Cerebellar nuclear complex (tissue), 1 donor: Measurements from ENCODE around the gene ACSF3.

ENCODE experiments used
- DNase-seq, 2 experiments: peaks; one replicate each; lab custom pipeline; 2025; lab: John Stamatoyannopoulos, UW

Gene ACSF3

DNA sequence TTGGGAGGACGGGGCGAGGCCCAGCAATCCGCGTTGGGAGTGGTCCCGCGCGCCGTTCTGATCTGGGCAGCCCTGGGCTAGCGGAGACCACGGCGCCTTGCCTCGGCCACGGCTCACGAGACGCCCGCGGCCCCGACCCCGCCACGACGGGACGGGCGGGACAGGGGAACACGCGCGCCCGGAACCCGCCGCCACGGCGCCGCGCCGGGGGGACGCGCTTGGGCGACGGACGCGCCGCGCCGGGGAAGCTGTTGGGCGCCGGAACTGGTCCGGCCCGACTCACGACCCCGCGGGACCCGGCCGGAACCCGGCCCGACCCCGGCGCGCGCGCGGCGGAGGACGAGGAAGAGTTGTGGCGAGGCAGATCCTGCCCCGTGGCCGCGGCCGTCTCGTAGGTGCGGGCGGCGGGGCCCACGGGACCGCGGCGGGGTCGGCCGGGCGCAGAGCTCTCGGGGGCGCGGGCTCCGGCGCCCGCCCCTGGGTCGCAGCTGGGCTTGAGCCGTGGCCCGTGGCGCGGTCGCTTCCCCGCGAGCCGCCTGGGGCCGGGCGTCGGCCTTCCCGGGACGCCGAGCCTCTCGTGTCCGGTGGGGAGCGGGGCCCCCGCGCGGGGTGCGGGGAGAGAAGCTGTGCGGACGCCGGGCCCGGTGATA is at the start of gene ACSF3:
TSS of gene ACSF3 (plus strand) at position 251 of the 650 bp plus-strand sequence. CDS start 6,830 bp downstream, outside the sequence.
- no peak for DNase-seq

DNA sequence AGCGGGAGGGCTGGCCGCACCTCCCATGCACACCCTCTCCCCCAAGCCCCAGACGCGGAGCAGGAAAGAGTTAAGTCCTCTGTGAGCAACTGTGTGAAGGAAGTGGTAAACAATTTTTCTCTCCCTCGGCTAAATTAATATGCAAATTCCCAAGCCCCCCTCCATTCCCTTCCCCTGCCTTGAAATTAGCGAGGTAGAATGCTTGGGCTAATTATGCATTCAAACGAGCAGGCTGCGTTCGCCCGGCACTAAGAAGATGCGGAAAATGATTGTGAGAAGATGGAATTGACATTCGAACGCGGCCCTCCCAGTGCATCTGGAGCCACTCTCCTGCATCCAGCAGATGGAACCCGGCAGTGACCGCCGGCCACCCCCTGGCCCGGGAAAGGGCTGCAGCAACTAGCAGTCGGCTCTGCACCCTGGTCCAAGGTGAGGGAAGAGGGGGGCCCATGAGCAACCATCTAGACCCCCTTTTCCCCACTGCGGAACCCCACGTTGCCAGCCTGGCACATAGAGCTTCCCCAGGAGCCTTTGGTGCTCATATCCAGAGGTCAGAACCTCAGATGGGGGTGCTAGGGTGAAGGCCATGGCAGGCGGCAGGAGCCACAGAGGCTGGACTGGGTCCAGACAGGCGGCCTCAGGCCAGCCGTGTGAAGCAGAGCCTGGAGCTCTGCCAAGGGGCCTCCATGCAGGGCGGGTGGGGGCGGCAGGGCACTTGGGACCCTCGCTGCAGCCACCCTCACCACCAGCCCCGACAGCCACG is 49.1 kb upstream of the ACSF3 start:
- DNase-seq: no peak

DNA sequence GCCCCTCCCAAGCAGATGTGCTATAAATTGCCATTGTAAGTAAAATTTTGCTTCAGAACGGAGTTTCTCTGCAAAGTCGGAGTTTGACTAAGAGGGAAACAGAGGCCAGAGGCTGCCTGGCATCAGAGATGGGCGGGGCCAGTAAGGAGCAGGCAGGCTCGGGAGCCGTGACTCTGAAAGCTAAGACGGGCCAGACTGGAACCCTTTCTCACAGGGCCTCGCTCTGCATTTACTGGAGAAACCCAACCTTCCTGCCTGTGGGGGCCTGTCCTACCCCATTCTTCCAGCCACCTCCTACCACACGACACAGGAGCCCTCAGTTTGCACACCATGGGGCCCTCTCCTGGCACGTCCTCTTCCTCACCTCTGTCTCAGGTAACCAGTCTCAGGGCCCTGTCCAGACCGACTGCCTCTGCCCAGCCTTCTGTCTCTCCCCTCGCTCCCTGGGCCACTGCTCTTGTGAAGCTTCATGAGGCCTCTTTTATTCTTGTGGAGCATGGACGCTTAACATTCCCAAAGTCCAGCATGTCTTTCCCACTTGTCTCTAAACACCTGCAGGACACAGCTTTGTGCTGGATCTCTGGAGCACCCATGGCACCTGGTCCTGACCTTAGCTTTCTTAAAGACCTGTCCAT is 48.4 kb upstream of the ACSF3 start:
- no peak for DNase-seq

DNA sequence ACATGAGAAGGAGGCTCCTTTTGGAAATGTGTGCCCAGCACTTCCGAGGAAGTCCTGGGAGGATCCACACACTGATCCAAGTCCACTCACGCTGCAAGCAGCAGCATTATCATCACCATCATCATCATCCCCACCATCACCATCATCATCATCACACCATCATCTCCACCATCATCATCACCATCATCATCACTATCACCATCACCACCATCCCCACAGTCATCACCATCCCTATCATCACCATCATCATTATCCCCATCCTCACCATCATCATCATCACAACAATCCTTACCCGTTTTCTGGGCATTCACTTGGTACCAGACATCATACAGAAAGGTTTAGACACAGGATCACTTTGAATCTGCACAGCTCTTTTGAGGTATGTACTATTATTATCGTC is 47.8 kb upstream of the ACSF3 start:
- DNase-seq: no peak

DNA sequence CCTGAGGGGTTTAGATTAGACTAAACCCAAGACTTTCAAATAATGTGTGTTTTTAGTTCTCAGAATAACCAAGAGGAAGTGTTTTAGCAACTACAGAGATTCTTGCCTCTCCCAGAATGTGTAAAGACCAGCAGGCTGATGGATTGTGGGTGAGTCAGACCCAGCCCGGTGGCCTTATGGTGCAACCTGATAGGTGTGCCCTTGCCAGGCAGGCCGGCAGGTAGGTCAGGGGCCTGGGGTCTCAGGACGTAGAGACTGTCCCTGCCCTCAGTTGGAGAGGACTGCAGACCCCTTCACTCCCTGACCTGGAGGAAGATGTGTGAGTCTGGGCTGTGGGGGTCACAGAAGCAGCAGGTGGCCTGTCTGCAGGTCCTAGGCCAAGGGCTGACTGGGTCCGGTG is 47.2 kb upstream of the ACSF3 start:
- DNase-seq: no peak

DNA sequence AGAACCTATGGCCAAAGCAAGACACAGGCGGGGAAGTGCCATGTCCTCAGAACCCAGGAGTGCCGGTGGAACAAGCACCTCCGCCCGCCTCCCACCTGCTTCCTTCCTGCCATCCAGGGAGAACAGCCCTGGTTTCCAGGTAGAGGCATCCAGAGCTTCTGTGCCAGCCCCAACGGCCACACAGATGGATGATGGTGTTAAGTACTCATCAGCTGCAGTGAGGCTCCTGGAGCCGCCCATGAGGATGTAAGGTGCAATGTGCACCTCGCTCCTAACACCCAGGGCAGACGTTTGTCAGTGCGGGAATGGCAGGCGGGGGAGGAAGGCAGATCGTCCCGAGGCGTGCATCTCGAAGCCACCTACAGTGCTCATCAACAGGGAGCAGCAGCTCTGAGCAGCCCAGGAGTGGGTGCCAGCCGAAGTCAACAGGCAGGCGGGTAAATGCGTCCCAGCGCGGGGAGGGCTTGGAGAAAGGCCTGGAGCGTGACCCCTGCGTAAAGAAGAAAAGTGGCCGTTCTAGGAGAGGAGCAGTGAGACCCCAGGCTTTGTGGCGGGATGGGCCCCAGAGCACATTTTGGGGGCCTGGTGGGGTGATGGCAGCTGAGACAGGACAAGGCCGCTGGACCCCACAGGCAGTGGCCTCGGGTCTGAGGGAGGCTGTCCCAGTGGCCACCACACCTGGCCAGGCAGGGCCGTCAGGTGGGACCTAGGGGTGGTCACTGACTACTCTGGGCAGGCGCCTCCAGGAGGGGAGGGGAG is 46.1 kb upstream of the ACSF3 start:
- no peak for DNase-seq

DNA sequence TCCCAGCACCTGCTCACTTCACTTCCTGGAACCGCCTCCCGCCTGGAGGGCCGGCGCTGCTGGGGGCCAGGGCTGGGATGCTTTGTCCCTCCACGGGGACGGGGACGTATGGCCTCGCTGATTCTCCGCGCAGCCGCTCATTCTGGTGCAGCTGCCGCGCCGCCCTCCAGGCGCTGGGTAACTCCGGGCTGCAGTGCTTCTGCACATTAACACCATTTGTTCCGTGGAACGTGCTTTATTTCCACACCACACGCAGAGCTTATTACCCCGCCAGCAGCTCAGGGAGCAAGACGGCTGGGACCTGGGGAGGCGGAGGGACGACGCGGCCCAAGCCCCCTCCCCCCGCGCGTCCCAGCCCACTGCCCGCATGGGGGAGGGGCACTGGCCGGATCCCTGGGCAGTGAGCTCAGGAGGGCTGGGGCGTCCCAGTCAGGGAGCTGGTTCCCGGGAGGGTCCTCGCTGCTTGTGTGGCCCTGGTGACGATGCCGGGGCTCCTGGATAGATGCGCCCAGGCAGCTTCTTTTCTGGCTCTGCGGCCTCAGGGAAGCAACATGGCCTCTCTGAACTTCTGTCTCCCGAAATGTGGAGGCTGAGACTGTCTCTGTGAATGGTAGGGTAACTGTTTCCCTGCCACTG is 45.4 kb upstream of the ACSF3 start:
- DNase-seq: no peak

DNA sequence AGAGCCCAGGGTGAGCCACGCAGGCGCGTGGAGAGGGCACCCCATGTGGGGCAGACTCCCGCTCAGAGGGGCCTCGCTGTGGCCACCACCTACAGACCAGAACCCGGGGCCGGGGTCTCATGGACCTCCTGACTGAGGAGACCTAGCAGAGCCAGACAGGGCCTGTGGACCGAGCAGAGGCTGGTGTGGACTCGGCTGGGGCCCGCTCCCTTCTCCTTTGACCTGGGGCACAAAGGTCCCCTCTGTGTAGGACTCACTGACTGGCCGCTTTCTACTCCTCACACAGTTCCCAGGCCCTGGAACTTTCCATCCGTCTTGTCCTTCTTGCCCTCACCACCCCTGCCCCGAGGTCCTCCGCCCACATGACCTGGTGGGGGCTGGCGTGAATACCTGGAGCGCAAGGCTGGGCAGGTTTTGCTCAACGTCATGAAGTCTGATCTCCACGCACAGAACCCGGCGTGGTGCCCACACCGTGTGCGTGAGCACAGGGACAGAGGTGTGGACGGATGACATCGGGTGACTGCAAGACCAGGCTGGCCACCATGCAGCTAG is 44.7 kb upstream of the ACSF3 start:
- no peak for DNase-seq

DNA sequence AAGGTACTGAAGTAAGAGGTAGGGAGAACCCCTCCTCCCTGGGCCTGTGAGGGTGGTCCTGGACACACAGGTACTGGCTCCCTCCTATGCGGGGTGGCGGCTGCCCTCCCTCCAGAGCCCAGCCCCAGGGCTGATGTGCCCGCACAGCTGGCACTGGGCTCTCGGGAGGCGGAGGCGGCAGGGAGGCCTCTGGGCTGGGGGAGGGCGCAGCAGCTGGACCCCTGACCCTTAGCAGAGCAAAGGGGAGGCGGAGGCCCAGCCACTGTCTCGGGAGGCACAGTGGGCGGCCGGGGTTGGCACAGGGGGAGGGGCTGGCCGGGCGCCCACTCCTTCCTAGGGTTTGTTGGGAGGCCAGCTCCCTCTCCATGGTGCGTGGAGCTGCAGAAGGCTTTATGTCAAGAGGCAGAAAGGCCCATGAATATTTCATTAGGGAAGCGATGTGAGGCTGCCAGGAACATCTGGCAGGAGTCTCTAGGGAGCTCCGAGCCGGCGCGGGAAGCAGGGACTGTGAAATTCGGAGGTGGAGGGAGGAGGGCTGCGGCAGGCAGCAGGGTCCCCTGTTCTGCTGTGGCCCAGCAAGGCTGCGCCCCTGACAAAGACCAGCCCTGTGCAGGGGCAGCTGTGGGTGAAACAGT is 44.1 kb upstream of the ACSF3 start:
- DNase-seq: no peak

DNA sequence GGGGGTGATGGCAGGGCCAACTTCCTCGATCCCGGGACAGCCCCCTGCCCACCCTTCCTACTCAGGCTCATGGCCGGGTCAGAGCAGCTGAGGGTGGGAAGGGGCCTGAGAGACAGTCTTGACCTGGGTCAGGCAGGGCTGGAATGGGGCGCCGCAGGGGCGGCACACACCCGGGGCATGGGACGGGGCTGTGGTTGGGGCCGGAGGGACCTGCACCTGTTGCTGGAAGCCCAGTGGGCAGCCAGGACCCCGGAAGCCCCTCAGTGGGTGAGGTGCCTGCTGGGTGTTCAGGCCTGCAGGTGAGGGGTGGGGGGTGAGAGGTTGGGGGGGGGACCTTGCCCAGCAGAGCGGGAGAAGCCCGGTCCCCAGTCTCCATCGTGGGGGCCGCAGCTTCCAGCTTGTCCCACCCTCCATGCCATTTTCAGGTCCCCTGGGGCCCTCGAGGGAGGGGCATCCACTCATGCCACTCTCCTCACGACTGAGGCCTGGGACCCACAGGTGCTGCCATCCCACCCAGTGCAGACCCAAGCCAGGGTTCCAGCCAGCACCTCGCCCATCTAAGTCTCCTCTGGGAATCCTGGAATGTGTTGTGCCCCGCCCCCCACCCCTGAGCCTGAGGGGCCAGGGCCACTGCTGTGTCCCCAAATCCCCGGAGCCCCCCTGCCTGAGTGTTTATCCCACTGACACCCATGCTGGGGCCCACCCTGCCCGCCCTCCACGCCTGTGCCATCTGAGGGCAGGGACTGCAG is 43.4 kb upstream of the ACSF3 start:
- DNase-seq: no peak

DNA sequence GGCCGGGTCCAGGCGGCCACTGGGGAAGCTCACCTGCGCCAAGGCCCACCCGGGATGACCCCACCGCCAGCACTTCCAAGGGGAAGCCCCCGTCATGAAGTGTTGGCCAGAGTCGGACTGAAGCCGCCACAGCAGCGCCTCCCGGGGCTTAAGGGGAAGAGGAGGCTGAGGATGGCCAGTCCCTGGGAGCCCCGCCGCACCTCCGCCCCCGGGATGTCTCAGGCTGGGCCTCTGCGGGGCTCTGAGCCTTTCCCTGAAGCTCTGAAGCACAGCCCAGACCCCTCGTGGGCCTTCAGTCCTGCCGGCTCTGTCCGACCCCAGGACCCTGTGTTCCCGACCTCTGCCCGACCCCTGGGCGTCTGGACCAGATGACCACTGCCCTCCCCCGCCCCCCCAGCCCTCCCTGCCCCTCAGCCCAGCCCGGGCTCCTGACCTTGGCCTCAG is 42.8 kb upstream of the ACSF3 start:
- no peak for DNase-seq

DNA sequence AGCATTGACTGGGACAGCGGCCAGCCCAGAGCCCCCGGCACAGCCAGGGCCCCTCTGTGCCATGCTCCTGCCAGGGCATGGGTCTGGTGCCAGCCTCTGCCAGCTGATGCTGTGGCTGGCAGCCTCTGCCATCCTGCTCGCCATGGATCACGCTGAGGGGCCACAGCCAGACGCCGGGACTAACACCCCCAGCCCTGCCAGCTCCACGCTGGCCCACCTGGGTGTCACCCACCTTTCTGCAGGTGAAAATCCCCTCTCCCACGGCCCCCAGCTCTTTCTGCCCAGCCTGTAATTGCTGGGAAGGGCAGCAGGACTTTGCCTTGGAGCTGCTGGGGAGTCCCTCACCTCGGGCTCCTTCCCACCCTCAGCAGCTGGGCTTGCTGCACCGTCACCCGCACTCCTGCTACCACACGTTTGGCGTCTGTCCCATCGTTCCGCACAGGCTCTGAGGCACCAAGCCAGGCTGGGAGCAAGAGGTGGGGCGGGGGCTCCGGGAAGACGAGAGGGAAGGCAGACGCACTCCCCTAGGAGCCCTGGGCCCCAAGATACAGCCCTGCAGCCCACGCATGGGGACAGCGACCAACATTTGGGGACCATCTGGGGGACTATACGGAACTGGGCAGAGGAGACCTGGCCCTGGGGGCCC is 42.0 kb upstream of the ACSF3 start:
- no peak for DNase-seq

DNA sequence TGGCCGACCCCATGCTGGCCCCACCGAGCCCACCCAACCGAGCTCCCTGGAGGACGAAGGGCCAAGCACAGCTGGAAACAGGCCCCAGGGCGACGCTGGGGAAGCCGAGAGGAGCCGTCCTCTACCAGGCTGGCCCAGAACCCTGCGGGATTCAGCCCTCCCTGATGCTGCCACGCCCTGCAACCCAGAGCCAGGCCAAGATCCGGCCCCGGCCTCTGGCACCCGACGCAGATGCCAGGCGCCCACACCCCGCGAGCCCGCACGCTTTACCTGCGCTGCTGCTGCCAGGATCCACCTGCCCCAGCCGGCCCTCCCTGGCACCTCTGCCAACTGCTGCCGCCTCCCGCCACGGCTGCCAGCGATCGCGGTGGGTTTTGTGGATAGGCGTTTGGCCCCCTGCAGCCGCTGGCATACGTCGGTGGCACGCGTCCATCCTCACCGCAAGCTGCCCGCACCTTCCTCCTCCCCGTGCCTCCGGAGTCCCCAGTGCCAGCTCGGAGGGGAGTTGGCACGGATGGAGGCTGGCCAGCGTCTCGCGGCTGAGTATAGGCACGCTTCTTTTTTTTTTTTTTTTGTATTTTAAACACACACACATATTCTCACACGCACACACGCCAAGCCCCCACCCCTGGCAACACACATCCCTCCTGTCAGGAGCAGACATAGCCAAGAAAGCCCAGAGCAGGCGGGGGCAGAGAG is 41.3 kb upstream of the ACSF3 start:
- no peak for DNase-seq

DNA sequence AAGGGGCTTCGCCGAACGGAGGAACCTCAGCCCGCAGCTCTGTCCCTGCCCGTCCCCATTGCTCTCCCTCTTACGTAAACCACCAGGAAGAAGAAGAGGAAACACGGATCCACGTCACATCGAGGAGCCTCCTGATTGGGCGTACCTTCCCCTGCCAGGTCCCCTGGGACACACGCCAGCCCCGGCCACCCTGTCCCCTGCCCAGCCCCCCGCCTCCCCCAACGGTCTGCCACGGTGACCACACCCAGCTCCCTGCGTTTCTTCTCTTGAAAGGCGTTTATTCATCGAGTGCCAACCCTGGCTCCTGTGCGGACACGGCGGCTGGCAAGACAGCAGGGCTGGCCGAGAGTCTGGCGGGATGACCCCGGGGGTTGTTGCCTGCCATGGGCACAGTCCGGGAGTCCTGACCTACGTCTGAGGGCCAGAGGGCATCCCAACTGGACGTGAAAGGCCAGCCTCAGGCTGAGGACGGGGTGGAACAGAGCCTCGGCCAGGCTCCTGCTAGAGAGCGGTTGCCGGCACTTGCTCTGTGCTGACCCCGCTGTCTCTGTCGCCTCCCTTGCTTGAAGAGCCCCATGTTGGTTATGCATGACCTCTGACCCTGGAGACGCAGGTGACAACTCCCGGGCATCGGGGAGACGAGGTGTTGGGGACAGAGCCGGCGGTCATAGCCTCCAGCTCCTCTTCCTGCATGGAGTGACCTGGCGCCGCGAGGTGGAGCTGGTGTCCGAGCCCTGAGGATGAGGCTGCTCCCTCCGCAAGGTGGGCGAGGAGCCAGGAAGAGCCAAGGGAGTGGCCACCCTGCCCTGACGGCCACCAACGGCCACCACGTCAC is 40.5 kb upstream of the ACSF3 start:
- DNase-seq: peak; percentile 50 to 67

DNA sequence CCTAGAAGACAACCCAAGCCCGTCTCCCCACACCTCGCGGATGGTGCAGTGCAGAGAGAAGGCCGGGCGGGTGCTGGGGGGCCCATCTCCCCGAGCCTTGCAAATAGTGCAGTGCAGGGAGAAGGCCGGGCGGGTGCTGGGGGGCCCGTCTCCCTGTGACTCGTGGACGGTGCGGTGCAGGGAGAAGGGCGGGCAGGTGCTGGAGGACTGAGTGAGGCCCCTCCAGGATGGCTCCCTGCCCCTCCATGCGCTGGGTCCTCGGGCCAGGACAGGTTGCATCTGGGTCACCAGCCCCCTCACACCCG is 40.0 kb upstream of the ACSF3 start:
- no peak for DNase-seq

DNA sequence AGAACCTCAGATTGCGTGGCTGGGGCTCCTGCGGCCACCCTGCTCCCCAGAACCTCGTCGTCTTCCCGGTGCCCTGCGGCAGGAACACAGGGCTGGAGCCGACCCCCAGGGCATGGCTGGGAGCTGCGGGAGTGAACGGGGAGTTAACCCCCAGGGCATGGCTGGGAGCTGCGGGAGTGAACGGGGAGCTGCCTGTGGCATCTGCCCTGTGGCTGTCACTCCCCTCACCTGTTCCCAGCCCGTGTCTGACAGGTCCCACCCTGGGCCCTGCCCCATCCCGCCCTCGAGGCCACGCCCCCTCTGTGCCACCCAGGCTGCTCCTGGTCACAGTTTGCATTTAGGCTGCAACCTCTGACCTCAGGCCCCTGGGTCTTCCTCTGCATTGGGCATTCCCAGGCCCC is 39.4 kb upstream of the ACSF3 start:
- no peak for DNase-seq

DNA sequence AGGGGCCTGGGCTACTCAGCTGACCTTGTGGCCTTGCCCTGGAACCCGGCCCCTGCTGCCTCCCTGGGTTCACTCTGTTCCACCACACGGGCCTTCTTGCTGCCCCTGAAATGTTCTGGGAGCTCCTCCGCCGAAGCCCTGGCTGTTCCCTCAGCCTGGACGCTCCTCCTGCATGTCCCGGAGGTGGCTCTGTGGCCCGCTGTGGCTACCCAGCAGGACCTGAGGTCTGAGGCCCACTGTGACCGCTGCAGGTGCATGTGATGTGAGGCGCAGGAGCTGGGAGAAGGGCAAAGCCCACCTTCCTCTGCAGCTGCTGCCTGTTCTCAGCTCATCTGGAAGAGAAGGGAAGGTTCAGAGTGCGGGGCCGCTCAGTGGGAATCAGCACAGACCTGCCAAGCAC is 38.9 kb upstream of the ACSF3 start:
- no peak for DNase-seq

DNA sequence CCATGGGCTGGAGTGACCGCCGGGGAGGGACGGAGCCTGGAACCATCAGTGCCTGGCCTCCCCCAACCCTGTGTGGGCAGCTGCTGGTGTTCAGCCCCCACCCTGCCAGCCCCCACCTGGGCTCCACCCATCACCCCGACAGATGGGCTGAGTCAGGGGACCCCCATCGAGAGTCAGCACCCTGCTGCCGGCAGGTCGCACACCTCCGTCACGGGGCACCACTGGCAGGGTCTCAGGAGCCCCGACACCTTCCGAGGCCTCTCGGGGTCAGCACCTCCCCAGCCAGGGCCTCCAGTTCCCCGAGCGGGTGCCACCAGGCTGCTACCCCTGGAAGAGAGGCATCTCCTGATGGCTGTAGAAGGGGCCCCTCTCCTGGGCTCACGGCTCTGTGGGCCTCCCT is 38.3 kb upstream of the ACSF3 start:
- DNase-seq: no peak
